Right renal cortex interstitium (tissue), 3 donors: Measurements from ENCODE around the gene NUAK2. TPM values are rescaled to one million over a fixed set of nuclear protein-coding genes. Genes with fewer than 3 reads are reported as not detected.

Experiments
- DNase-seq, 3 donors: peaks; one replicate each; pipeline ENCODE4 v3.0.0-alpha.2; 2013; ENCODE audit warnings: low read depth in 3 of 3, low spot score in 2 of 3
- polyA plus RNA-seq, 3 donors: library from polyadenylated mRNA; unstranded; fragments of 120-200 nt; gene quantifications; one replicate each; pipeline ENCODE4 v1.2.1, GENCODE V29; 2013; ENCODE audit not compliant: insufficient read length in 3 of 3

Gene NUAK2
- polyA plus RNA-seq, 3 donors, result 5.8 to 9.9 (median 9.2) TPM

- DNase-seq, result no peak
Measured at GRCh38 chr1:205279986-205280385, 41.6 kb downstream of the NUAK2 start.

- DNase-seq, result no peak
Measured at GRCh38 chr1:205276689-205277065, 44.9 kb downstream of the NUAK2 start.

GRCh38 chr1:205275916-205276688, 45.4 kb downstream of the NUAK2 start:
- DNase-seq, result no peak

- no peak for DNase-seq
Measured at GRCh38 chr1:205275133-205275532, 46.4 kb downstream of the NUAK2 start.

DNA sequence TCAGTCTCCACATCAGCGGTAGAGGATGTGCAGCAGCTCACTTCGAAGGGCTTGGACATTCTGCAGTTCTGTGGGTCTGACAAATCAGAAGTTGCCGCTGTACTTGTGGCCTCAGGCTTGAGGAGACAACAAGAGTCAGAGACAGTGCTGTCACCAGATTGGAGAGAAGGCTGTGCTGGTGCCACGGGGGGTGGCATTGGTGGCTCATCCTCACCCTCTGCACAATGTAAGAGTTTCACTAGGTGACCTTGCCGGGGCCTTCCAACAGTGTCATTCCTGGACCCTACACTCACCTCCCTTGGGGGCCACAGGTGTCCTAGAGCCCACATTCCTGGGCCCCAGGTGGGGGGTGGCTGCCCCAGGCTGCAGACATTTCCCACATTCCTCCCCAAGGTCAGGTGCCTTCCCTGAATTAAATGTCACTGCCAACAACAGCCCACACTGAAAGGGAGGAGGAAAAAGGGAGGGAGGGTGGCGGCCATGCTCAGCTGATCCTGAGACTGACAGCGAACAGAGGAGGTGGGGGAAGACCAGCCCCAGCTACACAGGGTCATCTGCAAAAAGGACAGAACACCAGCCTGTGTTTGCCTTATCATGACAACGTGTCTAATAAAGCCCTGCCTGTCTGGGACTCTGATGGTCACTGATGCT, 47.4 kb downstream of the NUAK2 start:
- DNase-seq, result no peak

DNA sequence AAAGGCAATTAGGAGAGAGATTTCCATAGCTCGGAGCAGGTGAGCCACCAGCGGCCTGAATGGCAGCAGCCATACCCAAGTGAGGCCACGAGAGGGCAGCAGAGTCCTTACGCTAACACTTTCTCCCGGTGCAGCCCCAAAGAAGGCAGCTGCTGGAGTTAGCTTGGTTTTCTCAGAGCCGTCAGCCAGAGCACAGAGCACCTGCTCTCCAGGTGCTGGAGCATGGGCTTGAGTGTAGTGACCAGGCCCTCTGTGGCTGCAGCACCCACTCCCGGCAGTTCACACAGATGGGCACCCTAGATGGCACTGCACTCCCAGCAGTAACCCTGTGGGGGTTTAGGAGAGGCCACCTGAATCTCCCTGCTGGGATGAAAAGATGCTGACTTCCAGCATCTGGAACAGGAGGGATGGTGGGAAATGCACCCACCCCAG, 48.0 kb downstream of the NUAK2 start:
- peak in 1 of 3 donors; percentile 72 for DNase-seq

- no peak for DNase-seq
Measured at GRCh38 chr1:205272536-205272935, 49.0 kb downstream of the NUAK2 start.

- no peak for DNase-seq
Measured at GRCh38 chr1:205271745-205272144, 49.8 kb downstream of the NUAK2 start.

- DNase-seq, result no peak
Measured at GRCh38 chr1:205271277-205271676, 50.3 kb downstream of the NUAK2 start.

DNA sequence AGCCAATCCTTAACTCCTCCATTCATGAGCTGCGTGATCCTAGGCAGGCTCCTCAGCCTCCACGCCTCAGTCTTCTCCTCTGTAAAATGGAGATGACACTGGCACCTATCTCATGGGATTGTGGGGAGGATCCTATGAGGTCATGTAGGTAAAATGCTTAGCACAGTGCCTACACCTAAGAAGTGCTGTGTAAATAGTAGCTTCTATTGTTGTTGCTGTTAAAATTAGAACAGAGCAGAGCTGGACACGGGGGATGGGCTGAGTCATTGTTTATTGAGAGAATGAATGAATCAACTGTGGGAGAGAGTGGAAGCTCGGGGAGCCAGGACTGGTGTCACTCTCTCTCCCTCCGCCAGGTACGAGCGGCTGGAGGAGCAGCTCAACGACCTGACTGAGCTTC, 50.8 kb downstream of the NUAK2 start:
- DNase-seq, result no peak

DNA sequence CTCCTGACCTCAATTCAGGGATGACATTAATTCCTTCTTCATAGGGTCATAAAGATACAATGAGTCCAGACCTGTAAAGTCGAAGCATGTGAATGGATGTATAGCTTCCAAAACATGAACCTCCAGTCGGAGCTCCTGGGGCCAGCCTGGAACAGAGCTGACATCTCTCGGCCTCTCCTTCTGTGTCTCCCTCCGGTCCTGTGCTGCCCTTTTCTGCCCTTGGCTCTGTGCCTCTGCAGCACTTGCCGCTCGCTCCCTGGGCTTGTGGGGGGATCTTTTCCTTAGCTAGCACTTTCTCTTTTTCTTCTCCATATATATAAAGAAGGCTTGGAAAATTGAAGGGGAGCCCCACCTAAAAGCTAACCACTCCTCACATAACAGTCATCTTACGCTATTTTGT, 51.3 kb downstream of the NUAK2 start:
- DNase-seq, result no peak

DNA sequence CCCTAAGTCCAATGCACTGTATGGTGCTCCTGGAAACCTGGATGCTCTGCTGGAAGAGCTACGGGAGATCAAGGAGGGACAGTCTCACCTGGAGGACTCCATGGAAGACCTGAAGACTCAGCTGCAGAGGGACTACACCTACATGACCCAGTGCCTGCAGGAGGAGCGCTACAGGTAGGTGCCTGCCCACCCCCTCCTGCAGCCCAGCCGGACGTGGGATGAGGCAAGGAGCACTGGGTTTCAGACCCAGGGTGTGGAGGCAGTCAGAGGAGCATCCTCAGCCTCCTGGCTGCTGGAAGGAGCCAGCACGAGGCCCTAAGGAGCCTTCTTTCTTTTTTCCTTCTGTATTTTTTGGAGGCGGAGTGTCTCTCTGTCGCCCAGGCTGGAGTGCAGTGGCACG, 51.8 kb downstream of the NUAK2 start:
- no peak for DNase-seq

GRCh38 chr1:205268846-205269680, 52.5 kb downstream of the NUAK2 start:
- DNase-seq, result no peak

- no peak for DNase-seq
Measured at GRCh38 chr1:205267306-205267902, 54.1 kb downstream of the NUAK2 start.

GRCh38 chr1:205266611-205267305, 54.8 kb downstream of the NUAK2 start:
- DNase-seq, result no peak

- DNase-seq, result no peak
Measured at GRCh38 chr1:205263580-205264190, 57.9 kb downstream of the NUAK2 start.

GRCh38 chr1:205262731-205263171, 58.8 kb downstream of the NUAK2 start:
- no peak for DNase-seq

- no peak for DNase-seq
Measured at GRCh38 chr1:205261946-205262691, 59.4 kb downstream of the NUAK2 start.
